NB4 (cell line): ENCODE measurements around the gene NTM.

Source experiments
- MYC ChIP-seq: IDR thresholded peaks from 2 replicates; pipeline ENCODE4 v1.6.1; 2011; ENCODE audit warnings: low read depth, low read length
- POLR2A ChIP-seq: IDR thresholded peaks from 2 replicates; pipeline ENCODE4 v1.6.1; 2011; ENCODE audit warnings: mild to moderate bottlenecking; ENCODE audit not compliant: insufficient read length; ENCODE audit errors: extremely low read depth
- TF ChIP-seq, protein P1 (sequence below): IDR thresholded peaks from one replicate; pipeline ENCODE4 v1.5.1; 2012; ENCODE audit warnings: low read depth, low read length
- TF ChIP-seq, protein P2 (sequence below): IDR thresholded peaks from 2 replicates; pipeline ENCODE4 v1.6.1; 2011; ENCODE audit warnings: low read depth, low read length

DNA sequence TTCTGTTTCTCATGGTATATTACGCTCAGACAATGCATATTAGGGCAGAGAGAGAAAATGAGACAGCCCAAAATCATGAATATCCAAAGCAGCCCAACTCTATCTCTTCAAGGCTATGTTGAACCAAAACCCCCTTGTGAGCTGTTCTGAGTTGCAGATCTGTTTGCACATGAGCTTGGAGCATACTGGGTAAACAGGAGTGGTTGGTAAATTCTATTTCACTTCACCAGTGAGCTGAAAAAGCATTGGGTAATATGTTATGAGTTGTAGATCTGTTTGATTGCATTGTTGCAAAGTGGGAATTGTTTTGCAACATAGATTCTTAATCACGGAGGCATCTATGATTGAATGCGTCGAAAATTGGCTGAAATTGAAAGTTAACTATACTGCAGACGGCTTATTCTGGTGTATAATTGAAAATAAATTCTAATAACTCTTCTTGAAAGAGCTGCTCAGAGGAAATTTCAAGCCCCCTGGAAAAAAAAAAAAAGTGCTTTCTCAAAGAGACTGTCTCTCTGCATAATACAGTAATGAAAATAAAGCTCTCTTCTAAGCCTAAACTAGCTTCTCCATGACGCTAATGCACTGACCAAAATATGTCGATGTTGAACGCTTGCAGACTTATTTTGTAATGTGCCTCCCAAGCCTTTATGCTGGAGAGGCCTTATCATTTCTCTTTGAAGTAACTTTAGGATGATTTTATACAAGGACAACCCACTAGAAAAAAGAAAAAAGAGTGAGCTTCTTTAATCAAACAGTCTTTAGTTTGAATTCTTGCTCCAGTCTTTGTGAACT lies 263.7 kb downstream of the NTM start:
- TF ChIP-seq, protein P1, sequence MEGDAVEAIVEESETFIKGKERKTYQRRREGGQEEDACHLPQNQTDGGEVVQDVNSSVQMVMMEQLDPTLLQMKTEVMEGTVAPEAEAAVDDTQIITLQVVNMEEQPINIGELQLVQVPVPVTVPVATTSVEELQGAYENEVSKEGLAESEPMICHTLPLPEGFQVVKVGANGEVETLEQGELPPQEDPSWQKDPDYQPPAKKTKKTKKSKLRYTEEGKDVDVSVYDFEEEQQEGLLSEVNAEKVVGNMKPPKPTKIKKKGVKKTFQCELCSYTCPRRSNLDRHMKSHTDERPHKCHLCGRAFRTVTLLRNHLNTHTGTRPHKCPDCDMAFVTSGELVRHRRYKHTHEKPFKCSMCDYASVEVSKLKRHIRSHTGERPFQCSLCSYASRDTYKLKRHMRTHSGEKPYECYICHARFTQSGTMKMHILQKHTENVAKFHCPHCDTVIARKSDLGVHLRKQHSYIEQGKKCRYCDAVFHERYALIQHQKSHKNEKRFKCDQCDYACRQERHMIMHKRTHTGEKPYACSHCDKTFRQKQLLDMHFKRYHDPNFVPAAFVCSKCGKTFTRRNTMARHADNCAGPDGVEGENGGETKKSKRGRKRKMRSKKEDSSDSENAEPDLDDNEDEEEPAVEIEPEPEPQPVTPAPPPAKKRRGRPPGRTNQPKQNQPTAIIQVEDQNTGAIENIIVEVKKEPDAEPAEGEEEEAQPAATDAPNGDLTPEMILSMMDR: no peak
- TF ChIP-seq MYC (no peak), POLR2A (no peak)
- TF ChIP-seq, protein P2, sequence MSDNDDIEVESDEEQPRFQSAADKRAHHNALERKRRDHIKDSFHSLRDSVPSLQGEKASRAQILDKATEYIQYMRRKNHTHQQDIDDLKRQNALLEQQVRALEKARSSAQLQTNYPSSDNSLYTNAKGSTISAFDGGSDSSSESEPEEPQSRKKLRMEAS: no peak
